Middle frontal gyrus (tissue), 1 donor: ENCODE data around the gene DDIT4.
A peak's percentile ranks its signal among the peaks of the same experiment; 100 is the strongest.
"Not testable (repeated sequence)": the region's sequence is repeated elsewhere in the genome, so short reads cannot be mapped to it uniquely, and the experiment has no call there.

Experiments
- DNase-seq: peaks from one replicate; pipeline ENCODE4 v3.0.0-alpha.2; 2015; ENCODE audit warnings: low spot score; ENCODE audit errors: extremely low spot score

The DDIT4 gene

GRCh38 chr10:72295330-72295910, 21.7 kb downstream of the DDIT4 start:
- no peak for DNase-seq

- not testable (repeated sequence) for DNase-seq
Measured at GRCh38 chr10:72296829-72297280, 23.1 kb downstream of the DDIT4 start.

GRCh38 chr10:72297281-72297804, 23.6 kb downstream of the DDIT4 start:
- no peak for DNase-seq

DNA sequence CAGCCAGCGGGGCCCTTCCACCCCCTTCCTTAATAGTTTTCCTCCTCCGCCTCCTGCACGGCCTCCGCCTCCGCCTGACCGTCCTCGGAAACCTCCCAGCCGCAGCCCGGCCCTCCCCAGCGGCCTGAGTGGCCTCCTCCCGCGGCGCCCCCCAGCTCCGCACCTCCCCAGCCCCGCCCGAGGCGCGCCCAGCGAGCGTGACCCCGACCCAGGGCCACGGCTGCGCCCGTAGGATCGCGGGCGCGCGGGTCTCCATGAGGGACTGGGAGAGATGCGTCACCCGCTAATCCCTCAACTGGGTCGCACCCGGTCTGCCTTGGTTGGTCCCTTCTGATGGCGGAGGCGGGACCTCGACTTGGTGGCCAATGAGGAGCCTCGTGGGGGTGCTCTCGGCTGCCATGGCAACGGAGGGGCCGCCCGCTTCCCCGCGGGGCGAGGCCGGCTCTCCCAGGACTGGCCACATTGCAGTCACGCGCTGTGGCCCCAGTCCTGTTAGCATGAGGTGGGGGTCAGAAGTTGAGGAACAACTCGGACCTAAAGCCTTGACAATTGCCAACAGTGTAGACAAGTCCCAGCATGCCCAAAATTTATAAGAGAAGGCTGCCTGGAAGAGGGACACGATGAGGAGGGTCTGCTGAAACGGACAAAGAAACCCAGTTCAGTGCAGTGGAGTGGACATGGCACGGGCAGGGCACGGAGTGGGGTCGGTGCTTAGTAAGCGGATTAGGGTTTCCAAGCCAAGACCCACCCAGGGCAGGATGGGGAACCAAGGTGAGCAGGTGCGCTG, 24.3 kb downstream of the DDIT4 start:
- DNase-seq: peak; percentile 96

DNA sequence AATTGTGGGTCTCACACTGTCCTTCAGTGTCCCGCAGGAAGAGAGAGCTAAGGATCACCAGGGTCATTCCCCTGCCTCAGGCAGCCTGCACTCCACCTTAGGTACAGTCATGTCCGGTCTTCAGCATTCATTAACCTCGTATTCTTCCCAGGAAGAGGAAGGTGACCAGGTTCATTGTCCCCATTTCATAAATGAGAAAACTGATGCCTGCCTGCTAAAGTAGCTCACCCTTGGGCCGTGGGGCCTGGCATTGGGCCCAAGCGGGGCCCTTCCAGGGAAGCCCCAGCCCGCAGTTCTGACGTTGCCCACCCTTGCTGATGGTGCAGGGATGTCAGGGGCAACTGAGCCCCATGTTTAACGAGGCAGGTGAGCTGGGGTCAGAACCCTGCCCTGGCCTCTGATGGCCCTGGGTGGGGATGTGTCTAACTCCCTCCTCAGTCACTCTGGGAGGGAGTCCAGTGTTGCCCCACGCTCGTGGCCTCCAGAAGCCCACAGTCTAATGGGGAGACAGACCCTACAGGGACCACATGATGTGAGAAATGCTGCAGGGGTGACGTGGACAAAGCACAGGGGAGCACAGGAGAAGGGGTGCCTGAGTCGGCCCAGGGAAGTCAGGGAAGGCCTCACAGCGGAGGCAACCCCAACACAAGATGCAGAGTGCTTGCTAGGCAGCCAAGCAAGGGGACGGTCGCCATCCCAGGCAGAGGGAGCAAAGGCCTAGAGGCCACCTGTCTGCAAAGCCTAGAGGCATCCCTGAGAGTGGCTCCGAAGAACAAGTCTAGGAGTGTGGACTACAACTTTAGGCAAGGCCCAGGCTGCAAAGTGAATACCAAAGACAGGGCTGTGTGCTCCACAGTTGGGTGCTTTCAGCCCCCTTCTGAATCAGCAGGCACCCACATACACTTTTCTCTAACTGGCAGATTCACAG, 25.1 kb downstream of the DDIT4 start:
- no peak for DNase-seq

- DNase-seq: no peak
Measured at GRCh38 chr10:72303424-72304128, 29.9 kb downstream of the DDIT4 start.

GRCh38 chr10:72306215-72306760, 32.6 kb downstream of the DDIT4 start:
- no peak for DNase-seq

GRCh38 chr10:72307711-72308110, 34.0 kb downstream of the DDIT4 start:
- DNase-seq: not testable (repeated sequence)

DNA sequence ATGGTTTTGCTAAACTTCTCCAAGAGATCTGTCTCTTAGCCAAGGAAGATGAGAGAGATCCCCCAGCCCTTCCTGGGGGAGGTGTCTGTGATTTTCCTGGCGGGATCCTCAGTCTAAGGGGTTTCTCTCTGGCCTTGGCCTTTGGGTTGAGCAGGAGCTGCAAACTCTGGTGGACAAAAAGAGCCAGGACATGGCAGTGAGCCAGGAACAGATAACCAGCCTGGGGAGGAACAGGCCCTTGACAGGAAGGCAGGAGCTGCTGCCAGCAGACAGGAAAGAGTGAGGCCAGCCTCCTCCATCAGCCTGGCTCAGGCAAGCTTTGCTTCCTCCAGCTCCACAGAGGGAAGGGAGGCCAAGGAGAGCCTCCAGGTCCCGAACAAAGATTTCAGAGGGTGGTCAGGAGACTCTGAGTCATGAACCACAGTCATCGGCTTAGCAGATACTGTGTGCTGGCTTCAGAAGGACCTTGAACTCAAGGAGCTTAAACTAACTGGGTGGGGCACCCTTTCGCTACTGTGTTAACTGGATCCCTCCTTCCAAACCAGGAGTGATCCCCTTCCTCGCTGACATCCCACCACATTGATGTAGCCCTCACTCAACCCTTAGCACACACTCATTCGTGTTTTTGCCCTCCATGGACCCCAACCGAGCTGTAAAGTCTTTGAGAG, 34.7 kb downstream of the DDIT4 start:
- no peak for DNase-seq

- DNase-seq: peak; percentile 73
Measured at GRCh38 chr10:72309290-72310240, 35.8 kb downstream of the DDIT4 start.

DNA sequence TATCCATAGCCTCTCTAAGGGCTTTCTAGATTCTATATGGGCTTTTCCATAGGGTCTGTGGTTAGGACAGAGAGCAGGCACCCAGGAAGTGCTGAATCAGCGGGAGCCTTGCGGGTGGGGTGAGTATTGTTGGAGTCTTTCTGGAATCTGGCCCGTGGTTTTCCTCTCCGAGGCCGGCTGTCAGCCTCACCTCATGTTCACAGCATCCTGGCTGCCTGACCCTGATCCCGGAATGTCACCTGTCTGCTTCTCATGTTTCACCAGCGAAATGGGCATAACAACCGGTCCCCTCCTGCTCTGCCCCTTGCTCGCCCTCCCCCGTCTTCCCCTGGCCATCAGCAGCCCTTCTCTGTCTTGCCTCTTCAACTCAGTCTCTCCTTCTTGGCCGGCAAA, 36.5 kb downstream of the DDIT4 start:
- DNase-seq: no peak

DNA sequence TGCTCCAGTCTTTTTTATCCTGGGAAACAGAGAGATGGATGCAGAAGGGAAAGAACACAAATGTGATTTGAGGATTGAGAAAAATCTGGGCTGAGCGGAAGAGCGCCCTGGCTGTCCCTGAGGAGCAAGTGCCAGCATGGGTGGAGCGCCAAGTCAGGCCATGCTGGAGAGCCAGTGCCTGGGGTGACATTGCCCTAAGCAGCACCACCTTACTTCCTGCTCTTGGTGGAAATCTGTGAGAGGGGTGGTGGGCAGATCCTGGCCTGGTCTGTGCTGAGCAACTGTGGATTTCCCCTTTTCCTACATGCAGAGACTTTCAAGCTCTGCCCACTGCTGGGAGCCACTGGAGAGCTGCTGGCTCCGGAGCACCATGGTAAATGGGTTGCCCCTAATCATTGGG, 36.9 kb downstream of the DDIT4 start:
- DNase-seq: no peak

DNA sequence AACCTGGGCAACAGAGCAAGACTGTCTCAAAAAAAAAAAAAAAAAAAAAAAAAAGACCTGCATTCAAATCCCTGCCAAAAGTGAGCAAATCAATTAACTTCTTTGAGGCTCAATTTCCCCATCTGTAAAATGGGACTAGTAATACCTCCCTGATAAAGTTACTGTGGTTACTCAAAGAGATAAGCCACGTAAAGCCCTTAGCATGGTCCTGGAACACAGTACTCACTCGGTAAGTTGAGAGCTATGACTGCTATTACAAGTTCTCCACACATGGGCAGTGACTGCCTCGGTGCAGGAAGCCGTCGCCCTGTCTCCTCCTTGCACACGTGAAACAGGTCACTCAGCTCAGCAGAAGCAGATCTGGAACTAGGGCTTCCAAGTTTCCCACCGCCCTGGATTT, 37.9 kb downstream of the DDIT4 start:
- no peak for DNase-seq

DNA sequence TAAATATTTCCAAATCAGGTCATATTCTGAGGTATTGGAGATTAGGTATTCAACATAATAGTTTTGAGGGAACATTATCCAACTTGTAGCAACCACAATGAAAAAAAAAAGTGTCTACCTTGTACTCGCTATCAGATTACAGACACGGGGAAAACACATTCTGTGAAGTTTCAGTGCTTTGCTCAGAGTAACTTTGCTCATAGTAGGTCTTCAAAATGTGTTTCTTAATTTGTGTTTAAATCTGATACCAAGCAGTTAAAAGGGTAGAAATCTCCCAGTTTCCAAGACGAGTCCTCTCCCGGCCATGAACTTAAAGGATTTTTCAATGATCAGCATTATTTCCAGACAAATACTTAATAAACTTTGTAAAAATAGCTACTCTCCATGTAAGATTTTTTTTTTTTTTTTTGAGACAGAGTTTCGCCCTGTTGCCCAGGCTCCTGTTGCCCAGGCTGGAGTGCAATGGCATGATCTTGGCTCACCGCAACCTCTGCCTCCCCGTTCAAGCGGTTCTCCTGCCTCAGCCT, 39.2 kb downstream of the DDIT4 start:
- no peak for DNase-seq

DNA sequence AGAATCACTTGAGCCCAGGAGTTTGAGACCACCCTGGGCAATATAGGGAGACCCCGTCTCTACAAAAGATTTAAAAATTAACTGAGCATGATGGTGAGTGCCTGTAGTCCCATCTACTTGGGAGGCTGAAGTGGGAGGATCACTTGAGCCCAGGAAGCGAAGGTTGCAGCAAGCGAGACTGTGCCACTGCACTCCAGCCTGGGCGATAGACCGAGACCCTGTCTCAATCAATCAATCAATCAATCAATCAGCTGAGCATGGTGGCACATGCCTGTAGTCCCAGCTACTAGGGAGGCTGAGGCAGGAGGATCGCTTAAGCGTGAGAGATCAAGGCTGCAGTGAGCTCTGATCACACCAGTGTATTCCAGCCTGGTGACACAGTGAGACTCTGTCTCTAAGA, 40.5 kb downstream of the DDIT4 start:
- DNase-seq: no peak

DNA sequence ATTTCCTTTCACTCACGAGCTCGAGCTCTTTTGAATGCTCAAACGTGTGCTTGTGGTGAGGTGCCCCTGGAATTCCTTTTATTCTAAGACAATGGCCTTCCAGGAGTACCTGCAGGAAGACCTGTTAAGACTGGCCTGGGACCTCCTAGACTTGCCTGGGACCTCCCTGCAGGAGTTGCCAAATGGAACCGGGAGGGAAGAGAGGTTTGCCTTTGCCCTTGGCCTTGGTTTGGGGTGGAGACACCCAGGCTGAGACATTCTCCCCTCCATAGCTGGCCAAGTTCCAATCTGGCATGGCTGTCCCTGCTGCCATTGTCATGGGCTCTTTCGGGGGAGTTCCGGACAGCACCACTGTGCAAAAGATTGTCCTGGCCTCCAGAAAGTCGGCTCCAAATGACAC, 41.3 kb downstream of the DDIT4 start:
- DNase-seq: no peak

DNA sequence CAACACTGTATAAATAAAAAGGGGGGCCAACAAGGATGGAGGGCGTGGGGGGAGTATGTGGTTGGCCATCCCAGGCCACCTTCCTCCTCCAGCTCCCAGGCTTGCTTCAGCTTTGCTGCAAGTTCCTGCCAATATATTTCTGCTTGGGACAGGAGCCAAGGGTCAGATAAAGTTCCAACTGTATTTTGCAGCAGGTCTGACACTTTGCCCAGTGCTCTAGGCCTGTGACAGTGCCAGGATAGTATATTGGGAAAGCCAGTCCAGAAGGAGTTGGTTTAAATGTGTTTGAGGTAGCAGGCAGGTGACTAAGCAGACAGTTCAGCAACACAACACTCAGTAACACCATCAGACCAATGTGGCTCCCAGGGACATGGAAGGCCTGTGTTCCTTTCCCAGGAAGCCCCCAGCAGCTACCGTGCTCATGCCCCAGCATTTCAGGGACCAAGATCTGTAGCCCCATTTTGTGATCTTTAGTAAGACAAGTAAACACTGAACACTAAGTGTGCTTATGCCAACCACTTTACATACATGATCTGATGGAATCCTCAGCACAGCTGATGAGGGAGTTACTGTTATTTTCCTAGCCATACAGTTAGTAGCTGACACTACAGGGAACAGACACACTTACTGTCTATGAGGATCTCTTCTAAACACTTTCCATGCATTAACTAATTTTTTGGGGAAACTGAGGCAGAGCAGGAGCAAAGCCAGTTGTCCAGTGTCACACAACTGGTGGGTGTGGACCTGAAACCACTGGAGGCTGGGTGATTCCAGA, 42.1 kb downstream of the DDIT4 start:
- DNase-seq: no peak

- no peak for DNase-seq
Measured at GRCh38 chr10:72316386-72316700, 42.6 kb downstream of the DDIT4 start.
